GM12874 (cell line): ENCODE measurements around the gene UGT1A10.

Experiments
- TF ChIP-seq, protein P1 (sequence below): IDR thresholded peaks from 2 replicates; pipeline ENCODE4 v1.5.1; 2011; ENCODE audit warnings: low read depth, mild to moderate bottlenecking, control low read depth, low read length, moderate library complexity; ENCODE audit not compliant: insufficient read depth

Gene UGT1A10

DNA sequence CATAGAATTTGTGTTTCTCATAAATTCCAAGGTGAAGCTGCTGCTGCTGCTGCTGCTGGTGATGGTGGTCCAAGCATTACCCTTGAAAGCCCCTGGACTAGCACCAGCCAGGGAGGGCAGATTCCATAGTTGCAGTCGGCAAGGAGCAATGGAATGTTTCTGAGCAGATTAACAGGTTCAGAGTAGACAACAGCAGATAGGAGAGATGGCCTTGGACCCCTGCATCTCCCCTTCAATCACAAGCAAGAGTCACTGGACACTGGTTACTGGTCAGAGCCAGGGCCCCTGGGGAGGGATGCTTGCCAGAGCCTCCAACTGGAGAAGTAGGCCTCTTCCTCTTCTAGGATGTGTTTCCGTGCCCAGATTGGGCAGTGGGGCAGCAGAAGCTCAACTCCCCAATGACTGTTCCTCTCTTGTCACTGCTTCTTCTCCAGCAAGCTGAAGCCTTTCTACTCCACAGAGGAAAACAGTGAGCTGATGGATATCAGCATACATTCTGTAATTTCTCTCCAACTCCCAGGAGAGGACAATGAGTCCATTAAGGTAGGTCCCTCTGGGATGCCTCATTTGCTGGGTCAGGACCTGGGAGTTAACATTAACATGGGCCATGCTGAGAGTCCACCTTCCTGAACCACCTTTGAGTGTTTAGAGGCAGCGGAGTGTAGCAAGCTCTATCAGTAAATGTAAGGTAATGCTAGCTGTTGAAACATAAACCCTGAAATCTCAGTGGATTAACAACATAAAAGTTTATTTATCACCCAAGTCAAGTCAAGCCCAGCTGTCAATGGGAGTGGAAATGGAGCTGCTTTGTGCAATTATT is 177.2 kb downstream of the UGT1A10 start:
- TF ChIP-seq, protein P1, sequence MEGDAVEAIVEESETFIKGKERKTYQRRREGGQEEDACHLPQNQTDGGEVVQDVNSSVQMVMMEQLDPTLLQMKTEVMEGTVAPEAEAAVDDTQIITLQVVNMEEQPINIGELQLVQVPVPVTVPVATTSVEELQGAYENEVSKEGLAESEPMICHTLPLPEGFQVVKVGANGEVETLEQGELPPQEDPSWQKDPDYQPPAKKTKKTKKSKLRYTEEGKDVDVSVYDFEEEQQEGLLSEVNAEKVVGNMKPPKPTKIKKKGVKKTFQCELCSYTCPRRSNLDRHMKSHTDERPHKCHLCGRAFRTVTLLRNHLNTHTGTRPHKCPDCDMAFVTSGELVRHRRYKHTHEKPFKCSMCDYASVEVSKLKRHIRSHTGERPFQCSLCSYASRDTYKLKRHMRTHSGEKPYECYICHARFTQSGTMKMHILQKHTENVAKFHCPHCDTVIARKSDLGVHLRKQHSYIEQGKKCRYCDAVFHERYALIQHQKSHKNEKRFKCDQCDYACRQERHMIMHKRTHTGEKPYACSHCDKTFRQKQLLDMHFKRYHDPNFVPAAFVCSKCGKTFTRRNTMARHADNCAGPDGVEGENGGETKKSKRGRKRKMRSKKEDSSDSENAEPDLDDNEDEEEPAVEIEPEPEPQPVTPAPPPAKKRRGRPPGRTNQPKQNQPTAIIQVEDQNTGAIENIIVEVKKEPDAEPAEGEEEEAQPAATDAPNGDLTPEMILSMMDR, result no peak

DNA sequence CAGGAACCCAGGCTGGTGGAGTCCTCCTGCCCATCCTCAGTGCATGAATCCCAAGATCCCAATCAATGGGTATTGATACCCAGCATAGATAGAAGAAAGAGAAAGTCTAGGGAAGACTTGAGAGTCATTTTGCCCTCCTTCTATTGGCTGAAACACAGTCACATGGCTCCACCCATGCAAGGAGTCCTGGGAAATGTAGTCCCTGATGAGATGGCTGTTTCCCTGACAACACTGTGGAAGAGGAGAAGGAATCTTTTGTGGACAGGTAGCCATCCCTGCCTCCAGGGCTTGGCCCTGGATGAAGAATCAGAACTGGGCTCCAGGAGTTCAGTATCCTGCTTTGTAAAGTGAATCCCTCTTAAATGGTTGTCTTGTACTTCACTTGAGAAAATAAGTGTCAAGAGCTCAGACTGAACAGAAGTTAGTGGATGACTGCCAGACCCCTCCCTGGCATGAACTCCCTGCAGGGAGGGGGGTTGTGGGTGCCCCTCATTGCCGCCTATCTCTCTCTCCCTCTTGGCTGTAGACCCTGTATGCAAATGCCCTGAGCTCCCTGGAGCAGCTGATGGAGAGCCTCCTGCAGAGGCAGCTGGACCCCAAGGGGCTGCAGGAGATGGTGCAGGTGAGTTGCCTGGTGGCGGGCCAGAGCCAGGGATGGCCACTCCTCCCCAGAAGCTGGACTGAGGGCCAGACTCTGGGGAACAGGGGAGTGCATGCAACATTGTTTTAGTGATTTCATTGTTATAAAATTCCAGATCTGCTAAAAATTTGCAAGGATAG is 178.0 kb downstream of the UGT1A10 start:
- TF ChIP-seq, protein P1, result no peak

DNA sequence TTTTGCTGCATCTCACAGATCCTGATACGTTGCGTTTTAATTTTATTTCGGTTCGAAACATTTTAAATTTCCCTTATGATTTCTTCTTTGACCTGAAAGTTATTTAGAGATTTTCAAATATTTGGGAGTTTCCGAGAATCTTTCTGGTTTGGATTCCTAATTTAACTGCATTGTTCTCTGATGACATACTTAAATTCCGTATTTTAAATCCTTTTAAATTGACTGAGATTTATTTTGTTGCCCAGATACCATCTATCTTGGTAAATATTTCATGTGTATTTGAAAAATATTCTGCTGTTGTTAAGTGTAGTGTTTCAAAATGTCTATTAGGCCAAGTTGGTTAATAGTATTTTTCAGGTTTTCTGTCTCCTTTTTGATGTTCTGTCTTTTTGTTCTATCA is 179.6 kb downstream of the UGT1A10 start:
- TF ChIP-seq, protein P1, result no peak

DNA sequence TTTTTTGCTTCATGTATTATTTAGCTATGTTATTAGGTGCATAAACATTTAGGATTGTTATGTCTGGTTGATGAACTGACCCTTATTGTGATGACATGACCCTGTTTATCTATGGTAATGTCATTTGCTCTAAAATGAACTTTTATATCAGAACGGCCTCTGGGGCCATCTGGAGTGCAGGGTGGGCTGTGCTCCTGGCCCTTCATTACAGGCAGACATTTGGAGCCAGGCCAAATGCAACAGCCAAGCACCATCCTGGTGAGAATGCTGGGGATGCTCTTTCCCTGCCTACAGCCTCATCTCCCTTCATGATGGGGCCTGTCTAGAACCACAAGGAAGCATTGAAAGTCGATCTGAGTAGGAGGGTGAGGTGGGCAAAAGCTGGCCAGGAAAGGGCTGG is 180.1 kb downstream of the UGT1A10 start:
- TF ChIP-seq, protein P1, result no peak

- TF ChIP-seq, protein P1, result no peak
These were observed 180.5 kb downstream of the UGT1A10 start for GRCh38 chr2:233816771-233817170.

GRCh38 chr2:233817361-233817911 is 181.2 kb downstream of the UGT1A10 start:
- TF ChIP-seq, protein P1, result no peak

DNA sequence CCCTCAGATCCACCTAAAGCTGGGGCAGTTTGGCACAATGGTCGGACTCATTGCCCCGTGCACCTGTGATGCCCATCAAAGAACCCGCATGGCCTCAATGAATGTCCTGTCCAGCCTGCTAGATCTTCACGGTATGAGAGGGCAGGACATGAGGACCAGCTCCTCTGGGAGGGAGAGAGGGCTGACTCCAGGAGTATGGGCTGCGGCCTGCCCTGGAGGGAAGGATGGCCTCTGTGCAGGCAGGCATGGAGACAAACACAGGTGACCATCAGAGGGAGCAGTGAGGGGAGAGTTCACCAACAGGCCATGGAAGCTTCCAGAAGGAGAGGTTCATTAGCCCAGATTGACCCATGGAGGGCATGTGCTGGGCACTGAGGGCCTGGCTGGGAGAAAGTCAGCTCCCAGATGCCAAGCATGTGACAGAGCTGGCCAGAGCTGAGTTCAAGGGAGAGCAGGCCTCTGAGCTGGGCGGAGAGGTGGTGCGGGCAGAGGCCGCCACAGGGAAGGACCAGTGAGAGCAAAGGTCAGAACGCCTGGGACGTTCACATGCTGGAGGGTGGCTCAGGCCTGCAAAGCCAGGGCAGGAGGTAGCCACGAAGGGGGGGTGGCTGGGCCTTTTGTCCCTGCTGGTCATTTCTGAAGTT is 181.9 kb downstream of the UGT1A10 start:
- TF ChIP-seq, protein P1, result no peak
